NB4 (cell line): Measurements from ENCODE around the gene SLC25A48.
"Not testable (repeated sequence)": the region's sequence is repeated elsewhere in the genome, so short reads cannot be mapped to it uniquely, and the experiment has no call there.

Source experiments
- DNase-seq: peaks from one replicate; pipeline ENCODE4 v3.0.0; 2010; ENCODE audit warnings: low read depth
- H3K4me3 ChIP-seq: one replicate; pipeline ENCODE4 v1.5.1; 2011; ENCODE audit warnings: mild to moderate bottlenecking, low read depth, low read length, moderate library complexity
- MYC ChIP-seq: IDR thresholded peaks from 2 replicates; pipeline ENCODE4 v1.6.1; 2011; ENCODE audit warnings: low read depth, low read length
- POLR2A ChIP-seq: IDR thresholded peaks from 2 replicates; pipeline ENCODE4 v1.6.1; 2011; ENCODE audit warnings: mild to moderate bottlenecking; ENCODE audit not compliant: insufficient read length; ENCODE audit errors: extremely low read depth
- TF ChIP-seq, protein P1 (sequence below): IDR thresholded peaks from 2 replicates; pipeline ENCODE4 v1.6.1; 2011; ENCODE audit warnings: low read depth, low read length
- TF ChIP-seq, protein P2 (sequence below): IDR thresholded peaks from one replicate; pipeline ENCODE4 v1.5.1; 2012; ENCODE audit warnings: low read depth, low read length

SLC25A48 gene

GRCh38 chr5:135850671-135851070 lies 16.2 kb downstream of the SLC25A48 start:
- DNase-seq: no peak
- no peak for TF ChIP-seq MYC
- TF ChIP-seq, protein P1, sequence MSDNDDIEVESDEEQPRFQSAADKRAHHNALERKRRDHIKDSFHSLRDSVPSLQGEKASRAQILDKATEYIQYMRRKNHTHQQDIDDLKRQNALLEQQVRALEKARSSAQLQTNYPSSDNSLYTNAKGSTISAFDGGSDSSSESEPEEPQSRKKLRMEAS: no peak
- TF ChIP-seq POLR2A: no peak
- TF ChIP-seq, protein P2, sequence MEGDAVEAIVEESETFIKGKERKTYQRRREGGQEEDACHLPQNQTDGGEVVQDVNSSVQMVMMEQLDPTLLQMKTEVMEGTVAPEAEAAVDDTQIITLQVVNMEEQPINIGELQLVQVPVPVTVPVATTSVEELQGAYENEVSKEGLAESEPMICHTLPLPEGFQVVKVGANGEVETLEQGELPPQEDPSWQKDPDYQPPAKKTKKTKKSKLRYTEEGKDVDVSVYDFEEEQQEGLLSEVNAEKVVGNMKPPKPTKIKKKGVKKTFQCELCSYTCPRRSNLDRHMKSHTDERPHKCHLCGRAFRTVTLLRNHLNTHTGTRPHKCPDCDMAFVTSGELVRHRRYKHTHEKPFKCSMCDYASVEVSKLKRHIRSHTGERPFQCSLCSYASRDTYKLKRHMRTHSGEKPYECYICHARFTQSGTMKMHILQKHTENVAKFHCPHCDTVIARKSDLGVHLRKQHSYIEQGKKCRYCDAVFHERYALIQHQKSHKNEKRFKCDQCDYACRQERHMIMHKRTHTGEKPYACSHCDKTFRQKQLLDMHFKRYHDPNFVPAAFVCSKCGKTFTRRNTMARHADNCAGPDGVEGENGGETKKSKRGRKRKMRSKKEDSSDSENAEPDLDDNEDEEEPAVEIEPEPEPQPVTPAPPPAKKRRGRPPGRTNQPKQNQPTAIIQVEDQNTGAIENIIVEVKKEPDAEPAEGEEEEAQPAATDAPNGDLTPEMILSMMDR: no peak
- H3K4me3 ChIP-seq: no peak overlapping the region

GRCh38 chr5:135851186-135851914 lies 16.9 kb downstream of the SLC25A48 start:
- H3K4me3 ChIP-seq: no peak overlapping the region
- no peak for DNase-seq
- TF ChIP-seq, protein P1: no peak
- TF ChIP-seq, protein P2: no peak

DNA sequence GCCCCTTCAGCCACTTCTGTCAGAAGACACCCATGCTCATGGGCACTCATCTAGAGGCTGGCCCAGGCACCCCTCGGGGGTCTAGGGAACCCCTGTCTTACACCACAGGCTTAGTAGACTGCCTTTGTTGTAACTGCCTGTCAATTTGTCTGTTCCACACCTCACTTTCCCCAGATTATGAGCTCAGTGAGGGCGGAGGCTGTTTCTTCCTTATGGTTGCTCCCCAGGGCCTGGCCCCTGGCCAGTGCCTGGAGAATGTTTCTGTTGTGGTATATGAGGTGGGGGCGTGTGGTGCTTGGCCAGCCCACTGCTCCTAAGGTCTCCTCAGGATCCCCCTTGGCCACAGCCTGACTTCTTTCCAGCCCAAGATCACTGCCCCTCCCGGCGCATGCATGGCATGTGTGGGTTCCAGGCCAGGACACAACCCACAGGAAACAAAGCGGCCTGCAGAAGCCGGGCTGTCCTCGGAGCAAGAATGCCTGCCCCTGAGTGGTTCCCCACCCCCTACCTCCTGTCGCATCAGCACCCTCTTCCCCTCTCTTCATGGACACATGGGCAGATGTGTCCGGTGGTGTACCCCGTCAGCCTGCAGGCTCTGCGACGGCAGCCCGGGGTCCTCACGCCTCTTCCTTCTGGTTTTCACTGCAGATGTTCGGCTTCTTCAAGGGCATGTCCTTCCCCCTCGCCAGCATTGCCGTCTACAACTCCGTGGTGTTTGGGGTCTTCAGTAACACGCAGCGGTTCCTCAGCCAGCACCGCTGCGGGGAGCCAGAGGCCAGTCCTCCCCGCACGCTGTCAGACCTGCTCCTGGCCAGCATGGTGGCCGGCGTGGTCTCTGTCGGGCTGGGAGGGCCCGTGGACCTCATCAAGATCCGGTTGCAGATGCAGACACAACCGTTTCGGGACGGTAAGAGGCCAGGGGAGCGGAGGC lies 17.7 kb downstream of the SLC25A48 start:
- no peak for DNase-seq
- TF ChIP-seq POLR2A: no peak
- no peak for TF ChIP-seq MYC
- TF ChIP-seq, protein P1: no peak
- TF ChIP-seq, protein P2: no peak
- no peak overlapping the region for H3K4me3 ChIP-seq

DNA sequence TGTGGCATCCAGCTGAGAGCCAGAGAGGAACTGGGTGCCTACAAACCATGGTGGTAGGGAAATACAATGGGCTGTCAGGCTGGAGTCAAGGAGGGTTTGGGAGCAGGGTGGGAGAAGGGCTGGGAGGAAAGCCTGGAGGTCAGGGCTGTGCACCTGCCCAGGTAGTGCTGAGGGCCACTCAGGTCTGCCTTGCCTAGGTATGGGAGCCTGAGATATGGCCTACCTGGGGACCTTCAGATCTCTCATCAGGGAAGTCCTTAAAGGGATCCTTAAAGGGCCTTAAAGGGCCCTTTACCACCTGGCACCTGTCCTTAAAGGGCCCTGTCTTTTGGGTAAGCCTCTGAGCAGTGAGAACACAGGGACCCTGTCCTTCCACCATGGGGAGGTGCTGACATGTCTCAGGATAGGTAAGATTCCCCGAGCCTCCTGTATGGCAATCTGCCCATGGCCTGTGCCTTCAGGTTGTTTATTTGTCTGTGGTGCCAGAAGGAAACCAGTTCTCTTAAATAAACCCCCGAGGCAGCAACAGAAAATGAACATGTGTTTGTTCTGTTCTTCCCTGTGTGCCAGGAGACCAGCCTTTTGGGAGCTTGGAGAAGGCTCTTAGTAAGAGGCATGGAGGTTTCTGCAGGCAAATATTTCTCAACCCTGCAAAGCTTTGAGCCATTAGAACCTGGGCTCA lies 23.3 kb downstream of the SLC25A48 start:
- no peak for TF ChIP-seq POLR2A
- TF ChIP-seq, protein P1: no peak
- no peak for TF ChIP-seq MYC
- TF ChIP-seq, protein P2: no peak
- no peak for DNase-seq
- no peak overlapping the region for H3K4me3 ChIP-seq

- H3K4me3 ChIP-seq, DNase-seq: not testable (repeated sequence)
These were observed 24.7 kb downstream of the SLC25A48 start for GRCh38 chr5:135859186-135859585.

DNA sequence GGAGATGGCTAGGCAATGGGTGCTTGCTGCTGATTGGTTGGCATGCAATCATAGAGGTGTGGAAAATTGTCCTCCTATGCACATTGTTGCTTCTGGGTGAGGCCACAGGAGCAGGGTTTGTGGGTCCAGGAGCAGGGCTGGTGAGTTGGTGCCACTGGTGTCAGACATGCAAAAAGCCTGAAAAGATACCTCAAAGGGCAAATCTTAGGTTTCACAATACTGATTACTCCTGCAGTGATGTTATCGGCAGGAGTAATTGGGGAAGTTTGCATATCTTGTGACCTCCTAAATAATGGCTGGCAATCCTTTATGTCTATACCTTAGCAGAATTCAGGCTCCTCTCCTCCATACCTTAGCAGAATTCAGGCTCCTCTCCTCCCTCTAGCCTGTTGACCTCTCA lies 25.2 kb downstream of the SLC25A48 start:
- DNase-seq: no peak
- TF ChIP-seq, protein P2: no peak
- TF ChIP-seq, protein P1: no peak
- no peak for TF ChIP-seq POLR2A
- no peak for TF ChIP-seq MYC
- no peak overlapping the region for H3K4me3 ChIP-seq
